Body of pancreas (tissue), 4 donors: ENCODE data around the gene BRCA1. TPM values are rescaled to one million over a fixed set of nuclear protein-coding genes. Genes with fewer than 3 reads are reported as not detected.

ENCODE experiments used
- ATAC-seq: fragments of 150-250 bp; one replicate; pipeline ENCODE4 v1.9.1; 2016
- DNase-seq, 4 donors: peaks; one replicate each; pipeline ENCODE4 v3.0.0-alpha.2; 2019
- H3K27ac ChIP-seq, 4 donors: fragments of 200-600 bp; sonication (generic); 1 replicate in 3 of 4; 2 replicates in 1 of 4; pipeline versions ENCODE4 v1.5.1 to v1.6.1; 2016 to 2019; ENCODE audit warnings: mild to moderate bottlenecking in 1 of 4, mixed read lengths in 1 of 4, moderate library complexity in 1 of 4
- H3K27me3 ChIP-seq, 2 donors: fragments of 200-600 bp; sonication (generic); one replicate each; pipeline ENCODE4 v1.6.0; 2016; ENCODE audit warnings: mild to moderate bottlenecking in 1 of 2
- H3K36me3 ChIP-seq, 2 donors: fragments of 200-600 bp; sonication (generic); replicated peaks in 1 of 2; 2 replicates each; pipeline ENCODE4 v1.5.1; 2016; ENCODE audit warnings: low read depth in 2 of 2; ENCODE audit not compliant: insufficient read depth in 1 of 2
- H3K4me1 ChIP-seq: fragments of 200-600 bp; sonication (generic); one replicate; pipeline ENCODE4 v1.6.0; 2016
- H3K4me3 ChIP-seq, 2 donors: fragments of 200-600 bp; sonication (generic); 1 replicate in 1 of 2; 2 replicates in 1 of 2; pipeline ENCODE4 v1.5.1; 2016 to 2019
- H3K9me3 ChIP-seq, 3 donors: fragments of 200-600 bp; sonication (generic); 1 replicate in 2 of 3; 2 replicates in 1 of 3; pipeline ENCODE4 v1.5.1; 2016
- CTCF ChIP-seq, 7 experiments: fragments of 450-650 bp in 4 of 7; fragments of 200-600 bp in 3 of 7; sonication (generic) in 3 of 7; IDR thresholded peaks; one replicate each; pipeline ENCODE4 v1.5.1; 2016 to 2019; ENCODE audit warnings: antibody characterized with exemption in 7 of 7
- POLR2A ChIP-seq, 3 donors: fragments of 450-650 bp; IDR thresholded peaks; one replicate each; pipeline ENCODE4 v1.6.1; 2016; ENCODE audit warnings: antibody characterized with exemption in 3 of 3, mild to moderate bottlenecking in 2 of 3
- WGBS, 2 donors: methylation state at CpG; one replicate each; pipeline ENCODE4 v1.1.5; 2017; 5-methylcytosine and 5-hydroxymethylcytosine counted together
- intact Hi-C: fragments of 100-400 bp; cut with DNase I; formaldehyde crosslinking; loops from one replicate; pipeline ENCODE4 v1.15.1; 2023
- total RNA-seq, 2 donors: library from RNA; depleted of rRNA; stranded (reverse); fragments of >200 nt; gene quantifications; one replicate each; pipeline ENCODE4 v1.1.0, GENCODE V29; 2016

BRCA1 gene
- 1 to 10 TPM; 2.6 to 7.6 TPM for total RNA-seq

GRCh38 chr17:43125133-43125966 is at the start of gene BRCA1:
TSS of gene BRCA1 (minus strand) at chr17:43125364. CDS start at chr17:43124096, 1,268 bp downstream.
- no peaks in the 10 kb centered on the region for H3K27me3 ChIP-seq
- peak; percentile 95 to 99 (median 96) for DNase-seq
- 0 to 1% methylated on average over 33 to 38 of the region's 38 CpGs for WGBS, 2 donors
- peak within 1 kb of the TSS; percentile 72 to 90 for H3K4me3 ChIP-seq
- H3K4me1 ChIP-seq, result peaks cover 46% of the 10 kb centered on the region
- peak within 1 kb of the TSS; percentile 65 to 89 (median 83) for H3K27ac ChIP-seq
- ATAC-seq, result peak; percentile 97
- intact Hi-C loops, result loop anchor here (5.0 kb wide), 1 partner anchor 42 kb away; no protein-coding TSS in a partner anchor
- H3K9me3 ChIP-seq, result no peaks in the 10 kb centered on the region
- no peaks in the 10 kb centered on the region for H3K36me3 ChIP-seq
- peak in 2 of 3 donors; percentile 85 to 87 for TF ChIP-seq POLR2A (IDR thresholded peaks at IDR 0.05)
- TF ChIP-seq CTCF (IDR thresholded peaks at IDR 0.05), result no peak

GRCh38 chr17:43171586-43172487 is 46.7 kb upstream of the BRCA1 start:
- peak; percentile 9 for ATAC-seq
- intact Hi-C loops, result no loop called here

GRCh38 chr17:43170766-43171585 is 45.8 kb upstream of the BRCA1 start, which contains the start of gene NBR1:
TSS of gene NBR1 (plus strand) at chr17:43171214. CDS start at chr17:43175800, 4,586 bp downstream.
- H3K4me1 ChIP-seq, result peaks cover 42% of the 10 kb centered on the region
- intact Hi-C loops, result no loop called here

More at GRCh38 chr17:43171586-43172487, 46.7 kb upstream of the BRCA1 start:
- peak; percentile 23 to 79 (median 51) for DNase-seq
- Histone ChIP-seq H3K36me3 (no peaks in the 10 kb centered on the region), H3K4me1 (peaks cover 51% of the 10 kb centered on the region), H3K9me3 (no peaks in the 10 kb centered on the region), H3K27me3 (no peaks in the 10 kb centered on the region), H3K4me3 (peak overlapping the region; percentile 83 to 92), H3K27ac (peak overlapping the region; percentile 95 to 99 (median 96))
- TF ChIP-seq CTCF (IDR thresholded peaks at IDR 0.05) (peak in 4 of 7 experiments; percentile 22 to 25 (median 23)), POLR2A (IDR thresholded peaks at IDR 0.05) (no peak)
- 2 to 5% methylated on average over 12 of the region's 12 CpGs for WGBS, 2 donors

More at GRCh38 chr17:43170766-43171585, 45.8 kb upstream of the BRCA1 start, which contains the start of gene NBR1:
- peak within 1 kb of the TSS; percentile 95 to 99 (median 96) for H3K27ac ChIP-seq
- 0% methylated on average over 23 to 41 of the region's 41 CpGs for WGBS, 2 donors
- DNase-seq (peak; percentile 94 to 97 (median 94)), ATAC-seq (peak; percentile 87)
- no peaks in the 10 kb centered on the region for H3K36me3 ChIP-seq
- no peaks in the 10 kb centered on the region for H3K27me3 ChIP-seq
- H3K9me3 ChIP-seq, result no peaks in the 10 kb centered on the region
- peak within 1 kb of the TSS; percentile 83 to 92 for H3K4me3 ChIP-seq
- TF ChIP-seq CTCF (IDR thresholded peaks at IDR 0.05) (peak in 1 of 7 experiments; percentile 10), POLR2A (IDR thresholded peaks at IDR 0.05) (peak; percentile 64 to 89 (median 85))
